GM19395 (cell line): ENCODE measurements around the gene NRIP1.
"Not testable (repeated sequence)": the region's sequence is repeated elsewhere in the genome, so short reads cannot be mapped to it uniquely, and the experiment has no call there.

Experiments
- ATAC-seq: cut with Tn5 transposase; IDR thresholded peaks from one replicate; pipeline ENCODE4 v1.9.1; 2021; ENCODE audit warnings: mild to moderate bottlenecking, moderate library complexity; ENCODE audit not compliant: unreplicated experiment

Gene NRIP1

GRCh38 chr21:15042531-15042930 lies 22.3 kb downstream of the NRIP1 start:
- no peak for ATAC-seq

- ATAC-seq = no peak
Observed at GRCh38 chr21:15039607-15040299, 25.0 kb downstream of the NRIP1 start.

- ATAC-seq = no peak
Observed at GRCh38 chr21:15037900-15038293, 26.9 kb downstream of the NRIP1 start.

- no peak for ATAC-seq
Observed at GRCh38 chr21:15037095-15037899, 27.5 kb downstream of the NRIP1 start.

GRCh38 chr21:15036189-15036588 lies 28.6 kb downstream of the NRIP1 start:
- ATAC-seq = no peak

GRCh38 chr21:15034126-15034853 lies 30.5 kb downstream of the NRIP1 start:
- no peak for ATAC-seq

- no peak for ATAC-seq
Observed at GRCh38 chr21:15031790-15032357, 32.9 kb downstream of the NRIP1 start.

- ATAC-seq = not testable (repeated sequence)
Observed at GRCh38 chr21:15031362-15031761, 33.4 kb downstream of the NRIP1 start.

- ATAC-seq = not testable (repeated sequence)
Observed at GRCh38 chr21:15030861-15031260, 33.9 kb downstream of the NRIP1 start.

GRCh38 chr21:15029077-15029476 lies 35.7 kb downstream of the NRIP1 start:
- no peak for ATAC-seq

GRCh38 chr21:15028186-15028585 lies 36.6 kb downstream of the NRIP1 start:
- no peak for ATAC-seq

- no peak for ATAC-seq
Observed at GRCh38 chr21:15027056-15027455, 37.7 kb downstream of the NRIP1 start.

GRCh38 chr21:15026370-15026769 lies 38.4 kb downstream of the NRIP1 start:
- no peak for ATAC-seq

GRCh38 chr21:15023776-15024175 lies 41.0 kb downstream of the NRIP1 start:
- ATAC-seq = no peak

- ATAC-seq = no peak
Observed at GRCh38 chr21:15022608-15023261, 42.1 kb downstream of the NRIP1 start.

GRCh38 chr21:15020797-15021196 lies 44.0 kb downstream of the NRIP1 start:
- no peak for ATAC-seq

- ATAC-seq = no peak
Observed at GRCh38 chr21:15018382-15018781, 46.4 kb downstream of the NRIP1 start.

GRCh38 chr21:15015622-15016471 lies 49.0 kb downstream of the NRIP1 start:
- no peak for ATAC-seq

- no peak for ATAC-seq
Observed at GRCh38 chr21:15014221-15014620, 50.6 kb downstream of the NRIP1 start.

- ATAC-seq = no peak
Observed at GRCh38 chr21:15011967-15012366, 52.8 kb downstream of the NRIP1 start.
